Liver (tissue), 9 donors: ENCODE measurements around the gene SEMA4D. TPM values are rescaled to one million over a fixed set of nuclear protein-coding genes. Genes with fewer than 3 reads are reported as not detected.

ENCODE experiments used
- DNase-seq: peaks from one replicate; pipeline ENCODE4 v3.0.0-alpha.2; 2017; ENCODE audit warnings: low spot score
- H3K27ac ChIP-seq, 2 donors: one replicate each; pipeline ENCODE4 v1.7.0; 2013; ENCODE audit warnings: inconsistent platforms in 2 of 2, low read length in 2 of 2, control low read depth in 1 of 2, low read depth in 1 of 2, mild to moderate bottlenecking in 1 of 2
- H3K27me3 ChIP-seq, 4 donors: one replicate each; pipeline versions ENCODE4 v1.6.1 to v1.7.0; 2013; ENCODE audit warnings: low read length in 3 of 4, inconsistent platforms in 1 of 4, mild to moderate bottlenecking in 1 of 4, moderate library complexity in 1 of 4; ENCODE audit not compliant: control insufficient read depth in 4 of 4, insufficient read depth in 4 of 4
- H3K36me3 ChIP-seq, 4 donors: one replicate each; pipeline versions ENCODE4 v1.6.1 to v1.7.0; 2013; ENCODE audit warnings: low read length in 3 of 4, mild to moderate bottlenecking in 3 of 4, low read depth in 1 of 4, moderate library complexity in 1 of 4; ENCODE audit not compliant: control insufficient read depth in 4 of 4, insufficient read depth in 3 of 4
- H3K4me1 ChIP-seq, 4 donors: one replicate each; pipeline versions ENCODE4 v1.6.1 to v1.7.0; 2013; ENCODE audit warnings: low read length in 3 of 4, mild to moderate bottlenecking in 3 of 4, moderate library complexity in 1 of 4; ENCODE audit not compliant: control insufficient read depth in 4 of 4, insufficient read depth in 4 of 4
- H3K4me3 ChIP-seq, 3 donors: one replicate each; pipeline versions ENCODE4 v1.6.1 to v1.7.0; 2013; ENCODE audit warnings: low read length in 3 of 3, control low read depth in 1 of 3, low read depth in 1 of 3, mild to moderate bottlenecking in 1 of 3
- H3K9ac ChIP-seq, 2 donors: one replicate each; pipeline ENCODE4 v1.7.0; 2013; ENCODE audit warnings: low read length in 2 of 2, mild to moderate bottlenecking in 2 of 2, moderate library complexity in 2 of 2, control low read depth in 1 of 2, low read depth in 1 of 2
- H3K9me3 ChIP-seq, 4 donors: one replicate each; pipeline versions ENCODE4 v1.6.1 to v1.7.0; 2013; ENCODE audit warnings: low read length in 3 of 4; ENCODE audit not compliant: control insufficient read depth in 4 of 4
- ATF3 ChIP-seq: IDR thresholded peaks from 2 replicates; pipeline ENCODE4 v1.6.1; 2016; ENCODE audit warnings: antibody characterized with exemption
- CTCF ChIP-seq: fragments of 150-350 bp; IDR thresholded peaks from 2 replicates; pipeline ENCODE4 v1.5.1; 2017; ENCODE audit warnings: improper control_type of control experiment, low read depth, low read length; ENCODE audit not compliant: missing input control
- EGR1 ChIP-seq, 2 donors: IDR thresholded peaks; 2 replicates each; pipeline ENCODE4 v1.6.1; 2016 to 2018; ENCODE audit warnings: antibody characterized with exemption in 2 of 2, low read depth in 2 of 2
- FOXA1 ChIP-seq: IDR thresholded peaks from 2 replicates; pipeline ENCODE4 v1.6.1; 2016; ENCODE audit warnings: antibody characterized with exemption
- FOXA2 ChIP-seq: IDR thresholded peaks from 2 replicates; pipeline ENCODE4 v1.6.1; 2016; ENCODE audit warnings: antibody characterized with exemption
- GABPA ChIP-seq, 2 donors: IDR thresholded peaks in 1 of 2; conservative IDR thresholded peaks in 1 of 2; 2 replicates each; pipeline ENCODE4 v1.6.1; 2016; ENCODE audit warnings: antibody characterized with exemption in 2 of 2, mild to moderate bottlenecking in 1 of 2, moderate library complexity in 1 of 2
- HNF4A ChIP-seq, 2 donors: conservative IDR thresholded peaks; 2 replicates each; pipeline ENCODE4 v1.6.1; 2016; ENCODE audit warnings: antibody characterized with exemption in 2 of 2, mild to moderate bottlenecking in 2 of 2
- HNF4G ChIP-seq: IDR thresholded peaks from 2 replicates; pipeline ENCODE4 v1.6.1; 2016; ENCODE audit warnings: antibody characterized with exemption
- JUND ChIP-seq, 2 donors: IDR thresholded peaks; 2 replicates each; pipeline ENCODE4 v1.6.1; 2016; ENCODE audit warnings: antibody characterized with exemption in 2 of 2
- NR2F2 ChIP-seq: IDR thresholded peaks from 2 replicates; pipeline ENCODE4 v1.6.1; 2016; ENCODE audit warnings: antibody characterized with exemption
- RAD21 ChIP-seq, 2 donors: IDR thresholded peaks; 2 replicates each; pipeline ENCODE4 v1.6.1; 2016; ENCODE audit warnings: antibody characterized with exemption in 2 of 2, mild to moderate bottlenecking in 2 of 2
- RXRA ChIP-seq, 2 donors: IDR thresholded peaks; 2 replicates each; pipeline ENCODE4 v1.6.1; 2017 to 2018; ENCODE audit warnings: antibody characterized with exemption in 2 of 2, mild to moderate bottlenecking in 1 of 2
- SP1 ChIP-seq: IDR thresholded peaks from 2 replicates; pipeline ENCODE4 v1.6.1; 2018; ENCODE audit warnings: antibody characterized with exemption, mild to moderate bottlenecking
- TAF1 ChIP-seq: conservative IDR thresholded peaks from 2 replicates; pipeline ENCODE4 v1.6.1; 2016; ENCODE audit warnings: antibody characterized with exemption, mild to moderate bottlenecking
- YY1 ChIP-seq: IDR thresholded peaks from 2 replicates; pipeline ENCODE4 v1.6.1; 2016; ENCODE audit warnings: antibody characterized with exemption, mild to moderate bottlenecking
- ZBTB33 ChIP-seq: IDR thresholded peaks from 2 replicates; pipeline ENCODE4 v1.6.1; 2016; ENCODE audit warnings: antibody characterized with exemption
- WGBS: extraction: QIAGEN DNeasy Blood & Tissue Kit; methylation state at CpG from one replicate; pipeline ENCODE4 v1.1.7; 2013; 5-methylcytosine and 5-hydroxymethylcytosine counted together
- polyA plus RNA-seq, 2 donors: library from polyadenylated mRNA; stranded (reverse) in 1 of 2; unstranded in 1 of 2; fragments of 200-250 nt in 1 of 2; fragments of >200 nt in 1 of 2; fragmentation: Nextera tagmentation in 1 of 2; extraction: Ambion mirVana in 1 of 2; gene quantifications; one replicate each; pipeline versions ENCODE4 v1.2.1 to v1.2.3, GENCODE V29; 2013 to 2015
- total RNA-seq, 2 donors: library from RNA; depleted of rRNA; stranded (reverse); fragments of >200 nt; gene quantifications; one replicate each; pipeline ENCODE4 v1.2.3, GENCODE V29; 2014
- TF ChIP-seq, protein P1 (sequence below): IDR thresholded peaks from 2 replicates; pipeline ENCODE4 v1.6.1; 2016; ENCODE audit warnings: antibody characterized with exemption
- TF ChIP-seq, protein P2 (sequence below): IDR thresholded peaks from 2 replicates; pipeline ENCODE4 v1.6.1; 2016; ENCODE audit warnings: antibody characterized with exemption, mild to moderate bottlenecking
- donor health status: healthy.
- donor health status: healthy.
- donor health status: healthy.
- donor health status: healthy.
- donor health status: healthy.

The SEMA4D gene
- total RNA-seq, result 10 to 100 TPM in 1 of 2 donors, 1 to 10 TPM in 1; 6.5 to 12.0 TPM
- 1 to 10 TPM; 1.4 to 1.6 TPM for polyA plus RNA-seq

GRCh38 chr9:89497978-89498851 is at the start of gene SEMA4D:
TSS of gene SEMA4D (minus strand) at chr9:89498113. CDS start at chr9:89405456, 92,657 bp downstream.
- Histone ChIP-seq H3K36me3 (no peaks in the 10 kb centered on the region), H3K27me3 (no peaks in the 10 kb centered on the region), H3K9ac (peak within 1 kb of the TSS in 1 of 2 donors; percentile 43), H3K4me1 (peaks cover 0 to 5% (median 4%) of the 10 kb centered on the region in 4 donors), H3K4me3 (peak within 1 kb of the TSS; percentile 68 to 72 (median 68)), H3K9me3 (no peaks in the 10 kb centered on the region), H3K27ac (peak within 1 kb of the TSS; percentile 24 to 45)
- TF ChIP-seq GABPA (IDR thresholded peaks at IDR 0.05 in 1 of 2, conservative IDR thresholded peaks at IDR 0.05 in 1 of 2), result no peak
- TF ChIP-seq RXRA (IDR thresholded peaks at IDR 0.05), result no peak
- TF ChIP-seq SP1, result no peak
- TF ChIP-seq RAD21 (IDR thresholded peaks at IDR 0.05), result no peak
- no peak for TF ChIP-seq ATF3
- no peak for TF ChIP-seq EGR1 (IDR thresholded peaks at IDR 0.05; ENCODE audit: low read depth in 2 of 2)
- no peak for TF ChIP-seq HNF4A (conservative IDR thresholded peaks at IDR 0.05)
- no peak for TF ChIP-seq HNF4G
- TF ChIP-seq, protein P1, sequence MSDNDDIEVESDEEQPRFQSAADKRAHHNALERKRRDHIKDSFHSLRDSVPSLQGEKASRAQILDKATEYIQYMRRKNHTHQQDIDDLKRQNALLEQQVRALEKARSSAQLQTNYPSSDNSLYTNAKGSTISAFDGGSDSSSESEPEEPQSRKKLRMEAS, result no peak
- no peak for TF ChIP-seq YY1
- TF ChIP-seq FOXA2, result no peak
- no peak for TF ChIP-seq CTCF
- no peak for TF ChIP-seq TAF1
- no peak for TF ChIP-seq ZBTB33
- TF ChIP-seq, protein P2, sequence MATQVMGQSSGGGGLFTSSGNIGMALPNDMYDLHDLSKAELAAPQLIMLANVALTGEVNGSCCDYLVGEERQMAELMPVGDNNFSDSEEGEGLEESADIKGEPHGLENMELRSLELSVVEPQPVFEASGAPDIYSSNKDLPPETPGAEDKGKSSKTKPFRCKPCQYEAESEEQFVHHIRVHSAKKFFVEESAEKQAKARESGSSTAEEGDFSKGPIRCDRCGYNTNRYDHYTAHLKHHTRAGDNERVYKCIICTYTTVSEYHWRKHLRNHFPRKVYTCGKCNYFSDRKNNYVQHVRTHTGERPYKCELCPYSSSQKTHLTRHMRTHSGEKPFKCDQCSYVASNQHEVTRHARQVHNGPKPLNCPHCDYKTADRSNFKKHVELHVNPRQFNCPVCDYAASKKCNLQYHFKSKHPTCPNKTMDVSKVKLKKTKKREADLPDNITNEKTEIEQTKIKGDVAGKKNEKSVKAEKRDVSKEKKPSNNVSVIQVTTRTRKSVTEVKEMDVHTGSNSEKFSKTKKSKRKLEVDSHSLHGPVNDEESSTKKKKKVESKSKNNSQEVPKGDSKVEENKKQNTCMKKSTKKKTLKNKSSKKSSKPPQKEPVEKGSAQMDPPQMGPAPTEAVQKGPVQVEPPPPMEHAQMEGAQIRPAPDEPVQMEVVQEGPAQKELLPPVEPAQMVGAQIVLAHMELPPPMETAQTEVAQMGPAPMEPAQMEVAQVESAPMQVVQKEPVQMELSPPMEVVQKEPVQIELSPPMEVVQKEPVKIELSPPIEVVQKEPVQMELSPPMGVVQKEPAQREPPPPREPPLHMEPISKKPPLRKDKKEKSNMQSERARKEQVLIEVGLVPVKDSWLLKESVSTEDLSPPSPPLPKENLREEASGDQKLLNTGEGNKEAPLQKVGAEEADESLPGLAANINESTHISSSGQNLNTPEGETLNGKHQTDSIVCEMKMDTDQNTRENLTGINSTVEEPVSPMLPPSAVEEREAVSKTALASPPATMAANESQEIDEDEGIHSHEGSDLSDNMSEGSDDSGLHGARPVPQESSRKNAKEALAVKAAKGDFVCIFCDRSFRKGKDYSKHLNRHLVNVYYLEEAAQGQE, result no peak
- TF ChIP-seq FOXA1, result no peak
- TF ChIP-seq NR2F2, result no peak
- no peak for TF ChIP-seq JUND (IDR thresholded peaks at IDR 0.05)
- 16% methylated on average over 42 of the region's 42 CpGs for WGBS
- DNase-seq, result peak; percentile 69
